ENCODE results near the gene ACSBG1.
A peak's percentile ranks its signal among the peaks of the same experiment; 100 is the strongest.

The ACSBG1 gene

DNA sequence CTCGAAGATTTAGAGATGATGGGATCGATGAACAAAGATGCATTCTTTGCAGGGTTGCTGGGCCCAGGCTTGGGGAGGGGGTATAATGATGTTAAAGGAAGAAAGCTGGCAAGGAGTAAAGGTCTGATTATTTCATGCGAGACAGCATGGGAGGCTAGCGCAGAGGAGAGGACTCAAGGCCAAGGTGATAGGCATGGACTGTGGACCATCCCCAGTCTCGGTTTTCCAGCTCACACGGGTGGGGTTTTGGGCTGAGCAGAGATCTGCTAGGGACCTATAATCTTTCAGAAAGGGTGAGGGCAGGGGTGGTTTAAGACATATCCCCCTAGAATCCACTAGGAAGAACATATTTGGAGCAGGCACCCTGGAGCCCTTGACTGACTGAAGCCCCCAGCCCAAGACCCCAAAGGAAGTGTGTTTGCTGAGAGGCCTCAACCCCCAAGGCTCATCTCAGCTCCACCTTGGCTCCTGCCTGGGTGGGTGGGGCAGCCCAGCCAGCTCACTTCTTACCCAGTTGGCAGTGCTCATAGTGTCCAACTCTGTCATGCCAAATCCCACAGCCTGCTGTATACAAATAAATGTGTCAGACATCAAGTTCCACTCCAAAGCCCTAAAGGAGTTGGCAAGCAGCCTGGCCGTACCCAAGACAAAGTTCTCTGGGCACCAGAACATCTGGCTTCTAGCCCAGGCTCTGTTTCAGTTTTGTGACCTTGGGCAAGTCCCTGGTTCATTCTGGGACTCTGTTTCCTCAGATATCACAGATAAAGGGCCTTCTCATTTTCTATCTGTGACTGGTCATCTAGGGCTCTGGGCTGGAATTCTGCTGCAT, 17.9 kb downstream of the ACSBG1 start:
- no peak for DNase-seq

DNA sequence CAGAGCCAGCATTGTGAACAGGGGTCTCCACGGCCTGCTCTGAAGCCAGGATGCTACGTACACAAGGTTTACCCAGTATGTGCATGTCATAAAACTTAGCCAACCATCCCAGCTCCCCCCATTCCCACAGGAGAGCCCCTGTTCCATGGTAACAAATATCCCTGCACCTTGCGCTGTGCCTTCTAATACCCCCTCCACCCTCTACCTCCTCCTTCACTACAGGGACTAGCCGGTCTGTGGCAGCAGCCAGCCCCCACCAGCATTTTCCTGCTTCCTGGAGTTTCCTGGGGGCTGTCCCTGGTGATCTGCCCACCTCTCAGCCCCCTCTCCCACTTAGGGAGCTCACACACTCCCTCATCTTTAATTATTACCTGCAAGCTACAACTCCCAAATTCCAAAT, 20.4 kb downstream of the ACSBG1 start:
- no peak for DNase-seq

DNA sequence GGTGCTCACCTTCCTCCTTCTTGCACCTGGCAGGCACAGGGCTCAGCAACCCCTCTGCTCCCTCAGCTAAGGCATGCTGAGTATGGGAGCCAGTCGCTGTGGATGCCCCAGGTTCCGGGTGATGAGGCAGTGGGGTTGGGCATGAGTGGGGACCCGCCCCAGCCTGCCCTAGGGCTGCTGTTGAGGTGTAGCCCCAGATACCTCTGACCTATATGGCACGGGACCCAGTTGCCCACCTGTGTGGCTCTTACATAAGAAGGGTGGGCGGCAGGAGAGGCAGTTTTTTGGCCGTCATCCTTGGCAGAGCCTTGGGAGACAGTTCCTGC, 21.0 kb downstream of the ACSBG1 start:
- no peak for DNase-seq

DNA sequence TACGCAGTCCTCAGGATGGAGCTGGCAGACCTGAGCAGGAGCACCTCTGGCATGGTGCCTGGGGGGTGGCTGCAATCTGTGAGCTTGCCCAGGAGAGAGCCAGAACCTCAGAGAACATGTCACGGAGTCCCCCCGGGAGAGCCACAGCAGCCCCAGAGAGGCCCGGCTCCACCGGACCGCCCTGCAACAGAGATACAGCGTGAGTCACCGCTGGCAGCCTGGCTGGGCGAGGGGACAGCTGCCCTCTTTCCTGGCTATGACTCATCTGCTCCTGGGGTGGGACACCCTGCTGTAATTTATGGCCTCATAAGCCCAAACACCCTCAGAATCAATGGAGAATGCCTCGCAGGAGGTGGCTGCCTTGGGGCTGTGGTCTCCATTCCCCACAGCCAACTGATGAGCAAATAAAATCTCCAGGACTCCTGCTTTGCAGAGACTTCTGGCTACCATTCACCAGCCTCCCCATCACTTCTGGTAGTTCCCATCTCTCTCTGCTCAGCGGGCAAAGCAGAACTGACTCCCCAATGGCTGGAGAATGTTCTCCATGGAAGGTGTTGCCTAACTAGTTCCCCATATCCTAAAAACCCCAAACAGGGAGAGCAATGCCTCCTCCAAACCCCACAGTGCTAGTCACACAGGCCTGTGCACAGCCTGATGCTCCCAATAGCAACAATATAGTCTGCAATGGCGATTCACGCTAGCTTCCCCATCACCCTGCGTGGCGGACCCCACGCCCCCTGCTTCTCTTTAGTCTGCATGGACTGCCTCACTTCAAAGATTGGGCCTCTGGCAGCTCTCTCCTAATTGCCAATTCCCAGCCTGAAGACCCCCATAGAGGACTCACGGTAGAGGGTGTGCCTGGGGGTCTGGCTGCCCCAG, 21.6 kb downstream of the ACSBG1 start:
- DNase-seq = no peak

DNA sequence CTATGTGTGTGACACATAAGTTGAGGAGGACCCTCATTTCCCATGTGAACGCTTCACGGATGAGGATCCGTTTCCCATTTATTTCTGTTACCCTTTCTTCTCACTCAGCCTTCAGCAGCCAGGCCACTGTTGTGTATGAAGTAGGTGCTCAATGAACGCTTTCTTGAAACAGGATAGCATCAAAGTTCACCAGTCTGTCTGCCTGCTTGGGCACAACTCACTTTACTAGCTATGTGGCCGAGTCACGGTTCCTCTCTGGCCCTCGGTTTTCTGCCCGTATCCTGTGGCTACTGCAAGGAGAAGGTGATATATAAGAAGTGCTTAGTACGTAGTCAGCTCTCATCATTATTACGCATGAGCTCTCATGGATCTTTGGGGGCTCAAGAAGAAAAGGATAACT, 22.4 kb downstream of the ACSBG1 start:
- no peak for DNase-seq

DNA sequence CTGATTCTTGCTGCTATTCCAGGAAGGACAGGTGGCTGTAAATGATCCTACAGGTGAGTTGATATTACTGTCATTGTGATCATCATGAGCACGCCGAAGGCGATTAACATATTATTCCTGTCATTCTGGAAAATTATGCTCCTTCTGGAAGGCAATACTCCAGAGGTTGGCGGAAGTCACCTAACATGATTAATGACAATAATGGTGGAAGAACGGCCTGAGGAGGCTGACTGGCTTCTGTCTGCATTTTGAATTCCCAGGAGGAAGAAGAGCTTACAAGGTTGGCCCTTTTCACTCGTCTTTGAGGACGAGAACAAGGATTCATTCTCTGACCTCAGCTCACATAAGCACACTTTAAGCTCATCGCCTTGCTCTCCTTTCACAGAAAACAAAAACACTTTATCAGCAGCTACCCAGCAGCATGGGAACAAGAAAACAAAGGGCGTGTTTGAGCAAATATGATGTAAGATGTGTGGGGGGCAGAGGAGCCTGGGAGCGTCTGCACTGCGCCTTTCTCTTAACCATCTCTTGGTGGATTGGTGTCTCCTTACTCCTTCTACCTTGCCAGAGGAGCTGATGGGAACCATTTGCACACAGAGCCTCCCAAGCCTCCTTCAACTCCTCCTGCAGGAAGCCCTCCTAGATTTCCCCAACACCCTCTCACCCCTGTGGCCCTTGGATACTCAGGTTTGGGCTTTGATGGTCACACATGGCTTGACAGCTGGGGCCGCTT, 23.0 kb downstream of the ACSBG1 start:
- no peak for DNase-seq

DNA sequence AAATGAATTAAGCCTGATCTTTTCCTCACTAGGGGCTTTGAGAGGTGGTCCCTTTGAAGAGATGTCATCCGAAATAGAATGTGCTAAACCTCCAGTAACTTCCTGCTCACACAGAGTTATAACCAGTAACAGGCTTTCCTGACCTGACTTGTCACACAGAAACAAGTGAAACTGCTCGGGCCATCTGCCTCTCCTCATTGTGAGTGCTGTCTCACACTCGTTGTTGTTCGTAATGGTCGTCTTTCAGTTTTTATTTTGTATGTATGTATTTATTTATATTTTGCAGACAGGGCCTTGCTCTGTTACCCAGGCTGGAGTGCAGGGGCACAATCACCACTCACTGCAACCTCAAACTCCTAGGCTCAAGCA, 24.0 kb downstream of the ACSBG1 start:
- DNase-seq = peak; percentile 1 to 6

DNA sequence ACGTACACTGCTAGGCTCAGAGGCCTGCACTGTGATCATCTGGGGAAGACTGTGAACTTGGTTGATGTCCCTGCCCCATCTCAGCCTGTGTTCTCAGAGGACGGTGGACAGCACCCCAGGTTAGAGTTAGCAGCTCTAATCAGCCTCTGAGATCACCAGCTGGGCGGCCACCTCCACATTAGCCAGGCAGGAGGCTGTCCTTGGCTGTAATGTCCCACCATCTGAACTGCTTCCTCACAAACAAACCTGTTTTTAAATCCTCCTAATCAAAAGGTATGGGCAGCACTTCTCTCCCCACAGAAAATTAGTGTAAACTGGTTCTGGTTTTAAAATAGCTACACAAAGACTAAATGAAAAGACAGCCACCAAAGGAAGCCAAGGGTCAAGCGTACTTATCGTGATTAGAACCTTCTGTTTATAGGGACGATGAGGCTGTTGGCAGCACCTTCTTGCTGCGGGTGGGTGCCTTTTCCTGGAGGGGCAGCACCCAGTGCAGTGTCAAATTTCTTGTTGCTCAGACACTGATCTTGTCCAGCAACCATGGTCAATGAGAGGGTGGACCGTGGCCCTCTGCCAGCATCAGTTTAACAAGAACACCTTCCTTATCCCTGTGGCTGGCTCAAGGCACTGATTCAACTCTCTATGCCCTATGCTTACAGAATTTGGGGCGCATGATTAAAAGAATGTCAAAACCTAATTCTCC, 24.6 kb downstream of the ACSBG1 start:
- DNase-seq = peak in 1 of 2 experiments; percentile 4

DNA sequence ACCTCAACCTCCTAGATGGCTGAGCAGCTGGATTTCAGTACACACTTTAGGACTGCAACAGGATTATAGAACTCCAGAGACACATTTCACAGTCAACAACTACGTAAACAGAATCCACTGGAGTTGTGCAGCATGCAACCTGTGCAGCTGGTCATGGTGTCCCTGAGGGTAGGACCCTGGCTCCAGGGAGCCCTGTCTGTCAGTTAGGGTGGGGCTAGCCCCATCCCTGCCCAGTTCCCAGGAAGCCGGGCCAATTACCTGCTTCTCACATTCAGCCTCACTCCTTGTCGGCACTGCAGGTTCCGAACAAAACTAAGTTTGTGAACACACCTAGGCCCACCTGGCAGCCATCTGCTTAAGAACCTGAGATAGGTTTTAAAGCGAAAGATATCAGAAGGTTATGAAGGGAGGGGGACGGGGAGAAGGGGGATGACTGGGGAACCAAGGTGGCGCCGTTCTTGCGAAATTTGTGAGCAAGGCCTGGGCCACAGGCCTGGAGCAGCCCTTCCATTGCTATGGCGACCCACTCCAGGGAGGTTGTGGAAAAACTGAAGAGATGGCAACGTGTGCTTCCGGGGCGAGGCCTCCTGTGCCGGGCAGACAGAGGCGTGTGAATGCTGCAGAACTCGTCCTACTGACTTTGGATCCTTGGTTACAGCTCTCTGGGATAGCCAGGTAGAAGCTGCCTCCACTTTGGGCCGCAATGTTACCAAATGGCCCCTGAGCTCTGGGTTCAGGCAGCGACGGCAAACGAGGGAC, 25.3 kb downstream of the ACSBG1 start:
- DNase-seq = peak in 1 of 2 experiments; percentile 2

DNA sequence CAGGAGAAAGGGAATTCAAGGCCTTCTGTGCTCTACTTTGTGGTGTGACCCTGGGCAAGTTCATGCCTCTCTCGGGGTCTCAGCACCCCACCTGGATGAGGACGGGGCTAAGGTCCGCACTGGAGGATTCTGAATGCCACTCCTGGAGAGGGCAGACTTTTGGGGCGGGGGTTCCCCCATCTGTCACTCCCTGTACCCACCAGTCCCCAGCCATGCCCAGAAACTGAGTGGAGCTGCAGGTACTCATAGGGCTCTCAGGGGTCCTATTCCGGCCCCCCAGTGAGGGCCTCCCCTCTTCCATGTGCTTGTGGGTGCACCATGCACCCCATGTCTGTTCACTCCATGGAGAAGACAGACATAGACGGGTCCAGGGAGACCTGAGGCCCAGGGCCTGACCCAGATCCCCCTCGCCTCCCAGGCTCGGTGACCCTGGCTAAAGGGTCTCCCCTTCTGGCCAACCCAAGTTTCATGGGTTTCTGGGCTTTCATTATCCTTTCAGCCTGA, 26.0 kb downstream of the ACSBG1 start:
- DNase-seq = no peak

DNA sequence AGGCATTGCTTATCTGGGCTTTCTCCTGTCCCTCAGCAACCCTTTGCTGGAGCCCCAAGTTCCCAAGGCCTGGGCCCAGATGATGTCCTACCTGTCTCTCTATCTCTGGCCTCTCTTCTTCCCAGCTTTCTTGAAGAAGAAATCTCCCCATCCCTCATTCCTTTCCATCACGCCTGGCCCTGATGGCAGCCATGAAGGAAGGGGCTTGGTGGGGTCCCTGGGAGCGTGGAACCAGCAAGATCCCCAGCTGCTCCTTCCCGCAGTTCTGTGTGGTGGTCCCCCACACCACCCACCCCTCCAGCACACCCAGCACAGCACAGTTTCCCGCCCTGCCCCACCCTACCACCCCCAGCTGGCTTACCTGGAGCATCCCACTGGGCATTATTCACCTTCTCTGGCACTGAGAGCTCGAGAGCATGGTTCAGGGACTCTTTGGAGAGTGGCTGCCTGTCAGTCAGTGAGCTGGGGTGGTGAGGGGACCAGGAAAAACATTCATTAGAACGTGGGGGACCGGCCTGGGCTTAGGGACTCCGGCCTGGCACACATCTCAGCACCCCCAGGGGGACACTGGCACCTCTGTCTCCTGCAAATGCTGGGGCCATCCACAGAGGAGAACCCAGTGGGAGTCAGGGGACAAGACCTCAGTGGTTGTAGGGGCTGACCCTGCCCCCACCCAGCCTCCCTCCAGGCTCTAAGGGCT, 26.6 kb downstream of the ACSBG1 start:
- DNase-seq = peak in 1 of 2 experiments; percentile 7

DNA sequence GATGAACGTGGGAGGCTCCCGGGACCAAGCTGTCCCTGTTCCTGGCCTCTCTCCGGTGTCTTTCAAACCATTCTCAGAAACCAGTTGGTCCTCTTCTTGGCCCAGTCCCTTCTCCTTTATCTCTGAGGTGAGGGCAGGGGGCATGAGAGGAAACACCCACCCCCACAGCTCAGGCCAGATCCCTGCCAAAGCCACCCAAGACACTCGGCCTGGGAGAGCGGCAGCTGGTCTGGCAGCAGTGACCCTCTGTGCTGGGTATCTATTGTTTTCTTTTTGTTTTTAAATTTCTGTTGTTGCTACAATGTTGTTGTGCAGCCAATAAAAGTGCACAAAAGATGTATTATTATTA, 27.3 kb downstream of the ACSBG1 start:
- no peak for DNase-seq

DNA sequence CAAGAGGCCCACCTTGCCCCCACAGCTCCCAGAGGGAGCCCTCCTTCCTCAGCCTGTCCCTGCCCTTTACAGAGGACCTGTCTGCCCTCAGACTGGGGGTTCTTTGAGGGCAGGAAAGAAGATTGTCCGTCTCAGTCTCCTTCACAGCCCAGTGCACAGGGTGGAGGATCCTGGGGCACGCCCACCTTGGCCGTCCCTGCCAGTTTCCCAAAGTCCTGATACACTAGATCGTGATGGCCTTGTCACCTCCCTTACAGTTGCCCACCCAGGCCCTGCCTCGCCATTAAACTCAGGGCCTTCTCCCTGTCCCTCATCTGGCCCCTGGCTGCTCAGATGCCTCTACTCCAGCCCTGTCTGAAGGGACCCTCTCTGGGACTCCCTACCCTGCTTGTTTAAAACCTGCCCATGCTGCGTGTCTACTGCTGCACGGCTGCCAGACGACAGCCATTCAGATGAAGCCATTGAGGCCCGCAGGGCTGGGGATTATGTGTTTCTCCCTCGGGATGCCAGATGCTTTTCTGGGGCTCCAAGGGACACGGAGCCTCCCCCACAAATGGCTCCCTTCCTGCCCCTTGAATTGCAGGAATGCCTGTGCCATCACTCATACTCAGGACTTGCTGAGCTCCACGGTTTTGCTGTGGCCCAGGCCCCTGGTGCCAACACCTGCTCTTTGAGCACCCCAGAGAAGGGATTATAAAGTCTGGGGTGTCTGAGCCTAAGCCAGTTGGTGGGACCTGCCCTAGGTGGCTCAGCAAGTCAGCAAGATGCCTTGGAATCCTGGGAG, 27.8 kb downstream of the ACSBG1 start:
- peak in 1 of 2 experiments; percentile 6 for DNase-seq

DNA sequence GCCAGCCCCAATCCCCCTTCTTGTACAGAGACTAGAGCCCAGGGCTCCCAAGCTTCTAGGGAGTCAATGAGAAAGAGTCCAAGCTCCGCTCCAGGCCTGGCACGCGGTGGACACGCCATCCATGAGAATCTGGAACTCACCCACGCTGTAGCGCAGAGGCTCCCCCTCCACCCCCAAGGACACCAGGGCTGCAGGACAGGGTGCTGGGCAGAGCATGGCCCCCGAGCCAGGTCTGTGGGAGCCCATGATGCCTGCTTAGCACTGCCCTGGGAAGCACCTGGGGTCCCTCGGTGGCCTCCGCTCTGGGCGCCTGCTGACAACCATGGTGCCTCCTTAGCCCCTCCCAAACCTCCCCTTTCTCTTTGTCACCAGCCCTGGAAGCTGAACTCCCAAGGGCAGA, 28.5 kb downstream of the ACSBG1 start:
- DNase-seq = peak in 1 of 2 experiments; percentile 11

DNA sequence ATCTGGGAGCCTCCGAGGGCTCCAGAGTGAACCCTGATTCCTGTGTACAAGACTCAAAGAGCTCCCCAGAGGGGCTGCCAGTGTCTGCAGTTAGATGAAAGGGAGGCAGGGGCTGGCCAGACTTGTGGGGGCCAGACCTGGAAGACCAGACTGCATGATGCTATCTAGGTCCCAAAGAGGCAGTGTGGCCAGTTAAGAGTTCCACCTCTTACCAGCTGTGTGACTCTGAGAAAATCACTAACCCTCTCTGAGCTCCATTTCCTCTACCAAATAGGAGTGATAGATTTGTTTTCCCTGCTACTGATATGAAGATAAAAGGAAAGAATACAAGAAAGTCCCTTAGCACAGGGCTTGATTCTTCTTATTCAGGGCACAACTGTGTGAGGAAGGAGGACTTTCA, 29.0 kb downstream of the ACSBG1 start:
- peak in 1 of 2 experiments; percentile 7 for DNase-seq

DNA sequence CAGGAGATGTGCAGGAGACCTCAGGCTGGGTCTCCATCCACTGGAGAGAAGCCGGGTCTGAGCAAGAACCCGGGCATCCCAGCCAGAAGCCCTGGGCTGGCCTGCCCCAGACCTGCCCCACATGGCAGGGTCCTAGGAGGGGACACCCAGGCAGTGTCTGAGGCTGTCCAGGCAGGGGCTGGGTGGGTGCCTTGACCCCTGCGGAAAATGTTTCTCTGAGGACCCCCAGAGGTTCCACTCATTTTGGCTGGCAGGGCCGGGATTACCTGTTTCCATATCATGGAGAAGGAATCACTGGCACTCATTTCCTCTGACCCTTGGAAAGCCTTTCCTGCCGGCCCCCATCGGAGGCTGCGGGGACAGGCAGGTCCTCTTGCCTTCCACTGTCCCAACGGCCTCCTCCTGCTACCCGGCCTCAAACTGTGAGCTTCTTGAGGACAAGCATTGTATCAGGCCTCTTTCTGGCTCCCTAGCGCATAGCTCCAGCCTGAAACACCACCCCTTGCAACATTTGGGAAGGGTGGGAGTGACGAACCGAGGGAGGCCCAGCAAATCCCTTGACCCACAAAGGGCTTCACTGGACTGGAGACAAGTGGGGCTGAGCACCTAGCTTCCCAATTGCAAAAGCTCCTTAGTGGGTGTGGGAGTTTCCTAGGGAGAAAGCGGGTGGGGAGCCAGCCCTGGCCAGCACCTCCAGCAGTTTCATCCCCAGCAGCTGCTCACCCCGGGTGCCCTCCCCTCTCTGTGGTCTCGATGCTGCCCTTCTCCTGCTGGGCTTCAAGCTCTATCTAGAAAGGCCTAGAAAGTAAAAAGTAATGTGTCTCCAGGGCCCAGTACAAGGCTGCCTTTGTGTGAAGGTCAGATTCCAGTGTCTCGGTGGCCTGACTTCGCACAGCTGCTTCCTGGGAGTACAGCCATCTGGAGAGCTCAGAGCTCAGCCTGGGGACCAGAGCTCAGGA, 29.7 kb downstream of the ACSBG1 start:
- DNase-seq = peak in 1 of 2 experiments; percentile 8

DNA sequence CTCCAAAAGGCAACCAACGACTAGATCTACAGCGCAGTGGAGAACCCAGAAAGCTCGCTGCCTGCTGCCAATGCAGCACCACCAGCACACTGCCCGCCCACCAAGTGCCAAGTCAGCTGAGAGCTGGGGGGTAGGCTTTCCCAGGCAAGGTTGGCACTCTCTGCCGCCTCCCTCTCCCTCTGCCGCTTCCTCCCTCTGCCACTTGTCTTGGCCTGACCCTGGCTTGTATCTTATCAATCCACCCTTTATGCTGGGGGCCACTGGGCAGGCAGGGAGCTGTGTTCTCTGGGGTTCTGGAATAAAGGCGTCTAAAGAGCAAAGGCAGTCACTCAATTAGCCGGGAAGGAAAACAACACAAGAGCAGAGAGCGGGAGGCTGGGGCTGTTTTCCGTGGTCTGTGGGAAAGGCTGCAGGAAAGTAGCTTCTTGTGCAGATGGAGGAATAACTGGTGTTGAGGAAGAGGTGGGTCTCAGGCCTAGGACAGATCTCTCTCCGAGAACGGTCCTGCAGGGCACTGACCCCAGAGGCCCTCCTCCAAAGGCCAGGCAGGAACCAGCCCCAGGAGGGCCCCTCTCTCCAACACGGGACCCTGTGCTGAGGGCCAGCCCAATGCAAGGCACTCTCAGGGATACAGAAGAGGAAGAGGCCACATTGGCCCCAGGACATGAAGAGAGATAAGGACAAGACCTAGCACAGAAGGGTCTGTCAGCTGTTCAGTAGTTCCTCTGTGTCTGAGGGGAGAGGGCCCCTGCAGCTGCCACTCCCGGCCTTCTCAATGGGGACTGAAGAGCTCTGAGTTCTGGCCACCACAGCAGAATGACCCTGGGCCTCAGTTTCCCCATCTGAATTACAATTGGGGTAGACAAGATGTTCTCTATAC, 30.8 kb downstream of the ACSBG1 start:
- DNase-seq = peak in 1 of 2 experiments; percentile 1

Data from activated T-cell treated with anti-CD3 and anti-CD28 coated beads, Interleukin-2, amount 50 U/mL, for 48 hours (primary cell).